WI38 (cell line): ENCODE data around the gene LMBRD1.
"Not testable (repeated sequence)": the region's sequence is repeated elsewhere in the genome, so short reads cannot be mapped to it uniquely, and the experiment has no call there.

Experiments
- H3K4me3 ChIP-seq: 2 replicates; pipeline ENCODE4 v1.5.1; 2011; ENCODE audit warnings: low read depth, mild to moderate bottlenecking, control low read depth, low read length
- TF ChIP-seq, protein P1 (sequence below): IDR thresholded peaks from 2 replicates; pipeline ENCODE4 v1.5.1; 2012; ENCODE audit warnings: low read depth, mild to moderate bottlenecking, control low read depth, low read length

LMBRD1 gene

DNA sequence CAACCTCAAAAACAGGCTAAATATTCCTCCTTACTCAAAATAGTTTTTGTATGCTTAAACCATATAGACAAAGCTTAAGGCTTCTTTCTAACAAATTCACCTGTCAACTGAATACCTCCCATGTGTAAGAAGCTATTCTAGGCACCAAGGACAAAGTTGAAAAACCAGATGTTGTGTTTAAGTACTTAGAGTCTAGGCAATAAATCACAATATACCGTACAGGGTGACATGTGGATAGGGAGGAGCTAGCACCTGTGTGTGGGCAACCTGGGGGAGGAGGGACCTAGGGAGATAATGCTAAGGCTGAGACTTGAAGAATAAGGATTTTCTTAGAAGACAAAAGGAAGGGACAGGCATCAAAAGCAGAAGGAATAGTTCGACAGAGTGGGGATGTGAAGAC, 123.5 kb downstream of the LMBRD1 start:
- TF ChIP-seq, protein P1, sequence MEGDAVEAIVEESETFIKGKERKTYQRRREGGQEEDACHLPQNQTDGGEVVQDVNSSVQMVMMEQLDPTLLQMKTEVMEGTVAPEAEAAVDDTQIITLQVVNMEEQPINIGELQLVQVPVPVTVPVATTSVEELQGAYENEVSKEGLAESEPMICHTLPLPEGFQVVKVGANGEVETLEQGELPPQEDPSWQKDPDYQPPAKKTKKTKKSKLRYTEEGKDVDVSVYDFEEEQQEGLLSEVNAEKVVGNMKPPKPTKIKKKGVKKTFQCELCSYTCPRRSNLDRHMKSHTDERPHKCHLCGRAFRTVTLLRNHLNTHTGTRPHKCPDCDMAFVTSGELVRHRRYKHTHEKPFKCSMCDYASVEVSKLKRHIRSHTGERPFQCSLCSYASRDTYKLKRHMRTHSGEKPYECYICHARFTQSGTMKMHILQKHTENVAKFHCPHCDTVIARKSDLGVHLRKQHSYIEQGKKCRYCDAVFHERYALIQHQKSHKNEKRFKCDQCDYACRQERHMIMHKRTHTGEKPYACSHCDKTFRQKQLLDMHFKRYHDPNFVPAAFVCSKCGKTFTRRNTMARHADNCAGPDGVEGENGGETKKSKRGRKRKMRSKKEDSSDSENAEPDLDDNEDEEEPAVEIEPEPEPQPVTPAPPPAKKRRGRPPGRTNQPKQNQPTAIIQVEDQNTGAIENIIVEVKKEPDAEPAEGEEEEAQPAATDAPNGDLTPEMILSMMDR: no peak
- no peak overlapping the region for H3K4me3 ChIP-seq

DNA sequence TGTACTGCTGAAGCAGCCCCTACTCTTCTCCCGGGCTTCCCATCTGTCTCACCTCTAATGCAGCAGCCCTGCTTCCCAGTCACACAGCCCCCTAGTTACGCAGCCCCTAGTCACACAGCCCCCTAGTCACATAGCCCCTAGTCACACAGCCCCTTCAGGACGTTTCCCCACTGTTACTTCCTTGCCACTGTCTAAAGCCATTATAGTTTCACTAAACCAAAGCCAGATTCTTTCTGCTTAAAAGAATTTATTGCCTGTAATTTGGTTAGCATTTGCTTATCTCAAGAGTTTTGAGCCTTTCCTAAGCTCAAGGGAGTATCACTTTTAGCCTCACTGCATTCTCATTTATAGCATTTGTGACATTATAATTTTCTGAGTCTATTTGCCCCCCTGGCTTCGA, 127.9 kb downstream of the LMBRD1 start:
- TF ChIP-seq, protein P1: no peak
- H3K4me3 ChIP-seq: no peak overlapping the region

DNA sequence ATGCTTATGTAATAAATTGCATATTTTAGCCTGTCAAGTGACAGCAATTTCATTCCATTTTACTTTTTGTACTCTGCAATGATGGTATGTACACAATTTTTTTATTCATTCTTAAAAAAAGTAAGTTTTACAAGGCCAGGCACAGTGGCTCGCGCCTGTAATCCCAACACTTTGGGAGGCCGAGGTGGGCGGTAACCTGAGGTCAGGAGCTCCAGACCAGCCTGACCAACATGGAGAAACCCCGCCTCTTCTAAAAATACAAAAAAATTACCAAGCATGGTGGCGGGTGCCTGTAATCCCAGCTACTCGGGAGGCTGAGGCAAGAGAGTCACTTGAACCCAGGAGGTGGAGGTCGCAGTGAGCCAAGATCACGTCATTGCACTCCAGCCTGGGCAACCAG, 130.0 kb downstream of the LMBRD1 start:
- H3K4me3 ChIP-seq: not testable (repeated sequence)

DNA sequence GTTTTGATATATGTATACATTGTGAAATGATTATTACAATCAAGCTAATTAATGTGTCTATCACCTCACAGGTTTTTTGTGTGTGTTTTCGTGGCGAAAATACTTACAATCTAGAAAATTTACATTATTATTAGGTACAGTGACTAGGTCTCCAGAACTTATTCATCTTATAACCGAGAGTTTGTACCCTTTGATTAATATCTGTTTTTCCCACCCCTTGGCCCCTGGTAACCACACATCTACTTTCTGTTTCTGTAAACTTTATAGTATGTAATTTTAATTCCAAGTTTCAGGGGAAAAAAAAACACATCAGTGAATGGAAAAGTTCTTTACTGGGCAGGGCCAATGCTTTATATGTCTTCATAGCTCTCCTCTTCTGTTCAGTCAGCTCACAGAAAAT, 131.4 kb downstream of the LMBRD1 start:
- TF ChIP-seq, protein P1: no peak
- H3K4me3 ChIP-seq: no peak overlapping the region

DNA sequence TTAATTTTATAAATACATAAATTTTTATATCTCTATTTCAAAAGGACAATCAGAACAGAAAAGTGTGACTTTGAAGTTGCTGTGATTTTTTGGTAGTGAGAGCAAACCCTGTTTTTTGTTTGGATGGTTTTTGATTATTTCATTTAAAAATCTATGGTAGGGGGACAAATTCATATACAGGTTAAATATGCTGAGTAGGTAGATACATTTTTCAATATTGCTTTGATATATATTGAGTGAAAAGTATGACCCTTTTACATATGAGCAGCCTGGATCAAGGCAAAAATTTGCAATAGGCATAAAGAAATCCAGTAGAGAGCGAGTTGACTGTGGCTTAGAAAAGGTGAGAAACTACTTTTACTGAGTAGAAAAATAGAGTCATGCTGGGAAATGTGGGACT, 132.3 kb downstream of the LMBRD1 start:
- no peak overlapping the region for H3K4me3 ChIP-seq
- TF ChIP-seq, protein P1: no peak

DNA sequence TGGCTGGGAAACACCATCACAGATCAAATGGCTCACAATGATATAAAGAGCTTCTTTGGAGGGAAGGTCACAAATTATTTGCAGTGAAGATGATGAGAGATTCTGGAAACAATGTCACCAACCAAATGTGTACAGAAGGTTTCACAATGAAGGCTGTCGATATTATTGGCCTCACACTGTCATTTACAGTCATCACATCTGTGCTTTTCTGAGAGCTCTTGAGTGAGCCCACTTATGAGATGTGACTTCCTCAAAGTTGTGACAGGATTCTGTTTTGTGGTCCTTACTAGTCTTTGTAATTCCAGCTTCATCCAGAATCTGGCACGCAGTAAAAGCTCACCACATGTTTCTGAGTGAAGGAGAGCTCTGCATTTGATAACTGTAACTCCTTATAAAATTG, 133.6 kb downstream of the LMBRD1 start:
- no peak overlapping the region for H3K4me3 ChIP-seq
- TF ChIP-seq, protein P1: no peak

DNA sequence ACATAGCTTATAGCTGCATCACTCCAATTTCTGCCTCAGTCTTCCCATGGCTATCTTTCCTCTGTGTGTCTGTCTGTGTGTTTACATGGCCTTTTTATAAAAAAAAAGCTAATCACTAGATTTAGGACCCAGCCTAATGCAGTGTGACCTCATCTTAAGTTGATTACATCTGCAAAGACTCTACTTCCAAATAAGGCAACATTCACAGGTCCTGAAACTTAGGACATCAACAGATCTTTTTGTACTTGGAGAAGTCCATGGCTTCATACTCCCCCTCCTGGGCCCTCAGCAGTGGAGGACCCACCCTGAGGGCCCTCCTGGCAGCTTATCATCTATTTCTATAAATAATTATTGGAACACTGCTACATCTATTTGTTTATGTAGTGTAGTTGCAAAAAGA, 146.1 kb downstream of the LMBRD1 start:
- no peak overlapping the region for H3K4me3 ChIP-seq
- TF ChIP-seq, protein P1: no peak

DNA sequence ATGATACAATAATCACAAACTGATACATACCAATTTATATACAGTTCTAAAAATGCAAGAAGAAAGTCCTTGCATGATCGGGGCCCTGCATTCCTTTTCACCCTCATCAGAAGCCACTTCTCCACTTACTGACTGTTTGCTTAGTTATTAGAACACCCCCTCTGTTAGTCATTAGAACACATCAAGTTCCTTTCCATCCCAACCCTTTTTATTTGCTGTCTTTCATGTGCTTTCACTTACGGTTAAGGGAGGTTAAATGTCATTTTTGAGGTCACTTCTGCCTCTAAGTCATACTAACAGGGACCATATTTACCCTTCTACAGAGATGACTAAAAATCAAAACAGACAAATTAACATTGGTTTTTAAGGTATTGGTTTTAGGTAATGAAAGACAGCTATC, 149.1 kb downstream of the LMBRD1 start:
- TF ChIP-seq, protein P1: no peak

More for the DNA sequence above, 149.1 kb downstream of the LMBRD1 start:
- H3K4me3 ChIP-seq: no peak overlapping the region
